ENCODE data around the gene PANX2. TPM values are rescaled to one million over a fixed set of nuclear protein-coding genes. Genes with fewer than 3 reads are reported as not detected.

PANX2 gene
- total and polyA plus RNA-seq, 2 of the 13 experiments (the other 11 are each of a cell fraction or from before 2014, with no cell fraction given) = 0.15 to 1.1 TPM

DNA sequence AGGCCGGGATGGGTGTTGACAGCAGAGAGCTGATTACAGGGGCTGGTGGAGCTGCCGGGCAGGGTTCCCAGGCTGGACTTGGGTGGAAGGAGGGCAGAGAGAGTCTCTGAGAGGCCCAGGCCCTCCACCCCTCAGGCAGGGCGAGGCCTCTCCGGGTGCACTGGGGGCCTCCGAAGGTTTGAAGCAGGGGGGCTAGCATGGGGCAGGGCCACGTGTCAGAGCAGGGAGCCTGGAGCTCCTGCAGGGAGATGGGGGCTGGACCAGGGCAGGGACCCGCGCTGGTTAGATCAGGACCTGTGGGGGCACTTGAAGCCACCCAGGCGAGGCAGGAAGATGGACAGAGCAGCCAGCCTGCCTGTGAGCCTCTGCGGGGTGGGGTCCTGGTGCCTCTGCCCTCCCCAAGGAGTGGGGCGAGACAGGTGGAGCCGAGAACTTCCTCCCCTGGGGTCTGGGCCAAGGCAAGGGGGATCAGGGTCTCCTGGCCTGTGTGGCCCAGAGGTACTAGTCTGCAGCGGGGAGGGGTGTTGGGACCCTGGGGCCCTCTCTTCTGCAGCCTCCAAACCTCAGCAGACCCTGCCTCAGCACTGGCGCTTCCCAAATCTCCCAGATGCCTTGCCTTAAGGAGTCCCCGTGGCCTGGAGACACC lies 911 bp downstream of the PANX2 start (continued):
- 0 out of 2 replicates have a peak, but pooled peaks have one; percentile 38 for TF ChIP-seq ZNF451 (CRISPR knock-in tag; IDR thresholded peaks at IDR 0.05)
- TF ChIP-seq ZNF746 (CRISPR knock-in tag; IDR thresholded peaks at IDR 0.05) = no peak
- no peak for TF ChIP-seq HNRNPLL (IDR thresholded peaks at IDR 0.05; ENCODE audit: low read depth, low read length, poor library complexity, severe bottlenecking)
- TF ChIP-seq ZNF547 (CRISPR knock-in tag; IDR thresholded peaks at IDR 0.05) = peak; percentile 61; the same call in 1 of the 2 replicates
- no peak for TF ChIP-seq MED13 (CRISPR knock-in tag; IDR thresholded peaks at IDR 0.05)
- TF ChIP-seq RBAK (CRISPR knock-in tag; IDR thresholded peaks at IDR 0.05) = no peak
- no peak for TF ChIP-seq SAP130 (CRISPR knock-in tag; IDR thresholded peaks at IDR 0.05; ENCODE audit: low read depth)
- TF ChIP-seq, protein P1, sequence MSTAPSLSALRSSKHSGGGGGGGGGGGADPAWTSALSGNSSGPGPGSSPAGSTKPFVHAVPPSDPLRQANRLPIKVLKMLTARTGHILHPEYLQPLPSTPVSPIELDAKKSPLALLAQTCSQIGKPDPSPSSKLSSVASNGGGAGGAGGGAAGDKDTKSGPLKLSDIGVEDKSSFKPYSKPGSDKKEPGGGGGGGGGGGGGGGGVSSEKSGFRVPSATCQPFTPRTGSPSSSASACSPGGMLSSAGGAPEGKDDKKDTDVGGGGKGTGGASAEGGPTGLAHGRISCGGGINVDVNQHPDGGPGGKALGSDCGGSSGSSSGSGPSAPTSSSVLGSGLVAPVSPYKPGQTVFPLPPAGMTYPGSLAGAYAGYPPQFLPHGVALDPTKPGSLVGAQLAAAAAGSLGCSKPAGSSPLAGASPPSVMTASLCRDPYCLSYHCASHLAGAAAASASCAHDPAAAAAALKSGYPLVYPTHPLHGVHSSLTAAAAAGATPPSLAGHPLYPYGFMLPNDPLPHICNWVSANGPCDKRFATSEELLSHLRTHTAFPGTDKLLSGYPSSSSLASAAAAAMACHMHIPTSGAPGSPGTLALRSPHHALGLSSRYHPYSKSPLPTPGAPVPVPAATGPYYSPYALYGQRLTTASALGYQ (CRISPR knock-in tag; IDR thresholded peaks at IDR 0.05) = no peak
- TF ChIP-seq SP140L (CRISPR knock-in tag; IDR thresholded peaks at IDR 0.05; ENCODE audit: borderline replicate concordance) = no peak
- TF ChIP-seq ZNF660 (CRISPR knock-in tag; IDR thresholded peaks at IDR 0.05; ENCODE audit: borderline replicate concordance, low read depth) = no peak
- TF ChIP-seq, protein P2, sequence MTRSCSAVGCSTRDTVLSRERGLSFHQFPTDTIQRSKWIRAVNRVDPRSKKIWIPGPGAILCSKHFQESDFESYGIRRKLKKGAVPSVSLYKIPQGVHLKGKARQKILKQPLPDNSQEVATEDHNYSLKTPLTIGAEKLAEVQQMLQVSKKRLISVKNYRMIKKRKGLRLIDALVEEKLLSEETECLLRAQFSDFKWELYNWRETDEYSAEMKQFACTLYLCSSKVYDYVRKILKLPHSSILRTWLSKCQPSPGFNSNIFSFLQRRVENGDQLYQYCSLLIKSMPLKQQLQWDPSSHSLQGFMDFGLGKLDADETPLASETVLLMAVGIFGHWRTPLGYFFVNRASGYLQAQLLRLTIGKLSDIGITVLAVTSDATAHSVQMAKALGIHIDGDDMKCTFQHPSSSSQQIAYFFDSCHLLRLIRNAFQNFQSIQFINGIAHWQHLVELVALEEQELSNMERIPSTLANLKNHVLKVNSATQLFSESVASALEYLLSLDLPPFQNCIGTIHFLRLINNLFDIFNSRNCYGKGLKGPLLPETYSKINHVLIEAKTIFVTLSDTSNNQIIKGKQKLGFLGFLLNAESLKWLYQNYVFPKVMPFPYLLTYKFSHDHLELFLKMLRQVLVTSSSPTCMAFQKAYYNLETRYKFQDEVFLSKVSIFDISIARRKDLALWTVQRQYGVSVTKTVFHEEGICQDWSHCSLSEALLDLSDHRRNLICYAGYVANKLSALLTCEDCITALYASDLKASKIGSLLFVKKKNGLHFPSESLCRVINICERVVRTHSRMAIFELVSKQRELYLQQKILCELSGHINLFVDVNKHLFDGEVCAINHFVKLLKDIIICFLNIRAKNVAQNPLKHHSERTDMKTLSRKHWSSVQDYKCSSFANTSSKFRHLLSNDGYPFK (CRISPR knock-in tag; IDR thresholded peaks at IDR 0.05; ENCODE audit: borderline replicate concordance) = no peak
- no peak for TF ChIP-seq ZNF264 (CRISPR knock-in tag; IDR thresholded peaks at IDR 0.05)
- TF ChIP-seq, protein P3, sequence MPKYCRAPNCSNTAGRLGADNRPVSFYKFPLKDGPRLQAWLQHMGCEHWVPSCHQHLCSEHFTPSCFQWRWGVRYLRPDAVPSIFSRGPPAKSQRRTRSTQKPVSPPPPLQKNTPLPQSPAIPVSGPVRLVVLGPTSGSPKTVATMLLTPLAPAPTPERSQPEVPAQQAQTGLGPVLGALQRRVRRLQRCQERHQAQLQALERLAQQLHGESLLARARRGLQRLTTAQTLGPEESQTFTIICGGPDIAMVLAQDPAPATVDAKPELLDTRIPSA (CRISPR knock-in tag; IDR thresholded peaks at IDR 0.05; ENCODE audit: borderline replicate concordance) = 0 out of 2 replicates have a peak, but pooled peaks have one; percentile 31
- TF ChIP-seq, protein P4, sequence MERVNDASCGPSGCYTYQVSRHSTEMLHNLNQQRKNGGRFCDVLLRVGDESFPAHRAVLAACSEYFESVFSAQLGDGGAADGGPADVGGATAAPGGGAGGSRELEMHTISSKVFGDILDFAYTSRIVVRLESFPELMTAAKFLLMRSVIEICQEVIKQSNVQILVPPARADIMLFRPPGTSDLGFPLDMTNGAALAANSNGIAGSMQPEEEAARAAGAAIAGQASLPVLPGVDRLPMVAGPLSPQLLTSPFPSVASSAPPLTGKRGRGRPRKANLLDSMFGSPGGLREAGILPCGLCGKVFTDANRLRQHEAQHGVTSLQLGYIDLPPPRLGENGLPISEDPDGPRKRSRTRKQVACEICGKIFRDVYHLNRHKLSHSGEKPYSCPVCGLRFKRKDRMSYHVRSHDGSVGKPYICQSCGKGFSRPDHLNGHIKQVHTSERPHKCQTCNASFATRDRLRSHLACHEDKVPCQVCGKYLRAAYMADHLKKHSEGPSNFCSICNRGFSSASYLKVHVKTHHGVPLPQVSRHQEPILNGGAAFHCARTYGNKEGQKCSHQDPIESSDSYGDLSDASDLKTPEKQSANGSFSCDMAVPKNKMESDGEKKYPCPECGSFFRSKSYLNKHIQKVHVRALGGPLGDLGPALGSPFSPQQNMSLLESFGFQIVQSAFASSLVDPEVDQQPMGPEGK (CRISPR knock-in tag; IDR thresholded peaks at IDR 0.05) = 0 out of 2 replicates have a peak, but pooled peaks have one; percentile 15
- TF ChIP-seq ZSCAN21 (CRISPR knock-in tag; IDR thresholded peaks at IDR 0.05; ENCODE audit: borderline replicate concordance) = no peak
- TF ChIP-seq, protein P5, sequence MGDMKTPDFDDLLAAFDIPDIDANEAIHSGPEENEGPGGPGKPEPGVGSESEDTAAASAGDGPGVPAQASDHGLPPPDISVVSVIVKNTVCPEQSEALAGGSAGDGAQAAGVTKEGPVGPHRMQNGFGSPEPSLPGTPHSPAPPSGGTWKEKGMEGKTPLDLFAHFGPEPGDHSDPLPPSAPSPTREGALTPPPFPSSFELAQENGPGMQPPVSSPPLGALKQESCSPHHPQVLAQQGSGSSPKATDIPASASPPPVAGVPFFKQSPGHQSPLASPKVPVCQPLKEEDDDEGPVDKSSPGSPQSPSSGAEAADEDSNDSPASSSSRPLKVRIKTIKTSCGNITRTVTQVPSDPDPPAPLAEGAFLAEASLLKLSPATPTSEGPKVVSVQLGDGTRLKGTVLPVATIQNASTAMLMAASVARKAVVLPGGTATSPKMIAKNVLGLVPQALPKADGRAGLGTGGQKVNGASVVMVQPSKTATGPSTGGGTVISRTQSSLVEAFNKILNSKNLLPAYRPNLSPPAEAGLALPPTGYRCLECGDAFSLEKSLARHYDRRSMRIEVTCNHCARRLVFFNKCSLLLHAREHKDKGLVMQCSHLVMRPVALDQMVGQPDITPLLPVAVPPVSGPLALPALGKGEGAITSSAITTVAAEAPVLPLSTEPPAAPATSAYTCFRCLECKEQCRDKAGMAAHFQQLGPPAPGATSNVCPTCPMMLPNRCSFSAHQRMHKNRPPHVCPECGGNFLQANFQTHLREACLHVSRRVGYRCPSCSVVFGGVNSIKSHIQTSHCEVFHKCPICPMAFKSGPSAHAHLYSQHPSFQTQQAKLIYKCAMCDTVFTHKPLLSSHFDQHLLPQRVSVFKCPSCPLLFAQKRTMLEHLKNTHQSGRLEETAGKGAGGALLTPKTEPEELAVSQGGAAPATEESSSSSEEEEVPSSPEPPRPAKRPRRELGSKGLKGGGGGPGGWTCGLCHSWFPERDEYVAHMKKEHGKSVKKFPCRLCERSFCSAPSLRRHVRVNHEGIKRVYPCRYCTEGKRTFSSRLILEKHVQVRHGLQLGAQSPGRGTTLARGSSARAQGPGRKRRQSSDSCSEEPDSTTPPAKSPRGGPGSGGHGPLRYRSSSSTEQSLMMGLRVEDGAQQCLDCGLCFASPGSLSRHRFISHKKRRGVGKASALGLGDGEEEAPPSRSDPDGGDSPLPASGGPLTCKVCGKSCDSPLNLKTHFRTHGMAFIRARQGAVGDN (CRISPR knock-in tag; IDR thresholded peaks at IDR 0.05) = no peak
- TF ChIP-seq FOXC1 (CRISPR knock-in tag; IDR thresholded peaks at IDR 0.05; ENCODE audit: borderline replicate concordance) = no peak

All from HepG2 (cell line).